ENCODE measurements around the gene PHACTR1.
"Not testable (repeated sequence)": the region's sequence is repeated elsewhere in the genome, so short reads cannot be mapped to it uniquely, and the experiment has no call there.

Gene PHACTR1

GRCh38 chr6:13120483-13121482, 404.2 kb downstream of the PHACTR1 start:
- no peak for DNase-seq

- no peak for DNase-seq
Measured at GRCh38 chr6:13124131-13124530, 407.6 kb downstream of the PHACTR1 start.

- DNase-seq: no peak
Measured at GRCh38 chr6:13125841-13126240, 409.3 kb downstream of the PHACTR1 start.

- DNase-seq: no peak
Measured at GRCh38 chr6:13131935-13132661, 415.5 kb downstream of the PHACTR1 start.

GRCh38 chr6:13133894-13134293, 417.3 kb downstream of the PHACTR1 start:
- not testable (repeated sequence) for DNase-seq

GRCh38 chr6:13135152-13135551, 418.6 kb downstream of the PHACTR1 start:
- DNase-seq: no peak

- no peak for DNase-seq
Measured at GRCh38 chr6:13139119-13139518, 422.6 kb downstream of the PHACTR1 start.

GRCh38 chr6:13140980-13141379, 424.4 kb downstream of the PHACTR1 start:
- no peak for DNase-seq

GRCh38 chr6:13141387-13141786, 424.8 kb downstream of the PHACTR1 start:
- no peak for DNase-seq

- no peak for DNase-seq
Measured at GRCh38 chr6:13142611-13143010, 426.0 kb downstream of the PHACTR1 start.

GRCh38 chr6:13146442-13146841, 429.9 kb downstream of the PHACTR1 start:
- no peak for DNase-seq

GRCh38 chr6:13147376-13147775, 430.8 kb downstream of the PHACTR1 start:
- no peak for DNase-seq

GRCh38 chr6:13147782-13148181, 431.2 kb downstream of the PHACTR1 start:
- DNase-seq: no peak

GRCh38 chr6:13152764-13153163, 436.2 kb downstream of the PHACTR1 start:
- no peak for DNase-seq

- no peak for DNase-seq
Measured at GRCh38 chr6:13156381-13156780, 439.8 kb downstream of the PHACTR1 start.

- DNase-seq: no peak
Measured at GRCh38 chr6:13157293-13157692, 440.7 kb downstream of the PHACTR1 start.

- no peak for DNase-seq
Measured at GRCh38 chr6:13159300-13159699, 442.7 kb downstream of the PHACTR1 start.

GRCh38 chr6:13159822-13160221, 443.3 kb downstream of the PHACTR1 start:
- DNase-seq: not testable (repeated sequence)

GRCh38 chr6:13163161-13163944, 446.8 kb downstream of the PHACTR1 start:
- DNase-seq: no peak

GRCh38 chr6:13164291-13164690, 447.7 kb downstream of the PHACTR1 start:
- DNase-seq: no peak

- DNase-seq: no peak
Measured at GRCh38 chr6:13165502-13166172, 449.1 kb downstream of the PHACTR1 start.

- no peak for DNase-seq
Measured at GRCh38 chr6:13166269-13166668, 449.7 kb downstream of the PHACTR1 start.

Measured in femur (tissue), 1 donor.